GF-D8 (cell line): ENCODE data around the gene NOP58.
"Not testable (repeated sequence)": the region's sequence is repeated elsewhere in the genome, so short reads cannot be mapped to it uniquely, and the experiment has no call there.

Experiments used
- DNase-seq: peaks from one replicate; lab custom pipeline; 2025; lab: John Stamatoyannopoulos, UW

The NOP58 gene

GRCh38 chr2:202307690-202308089 is 42.1 kb downstream of the NOP58 start:
- no peak for DNase-seq

- DNase-seq: no peak
These were observed 46.3 kb downstream of the NOP58 start for GRCh38 chr2:202311823-202312388.

- no peak for DNase-seq
These were observed 48.6 kb downstream of the NOP58 start for GRCh38 chr2:202314116-202314515.

GRCh38 chr2:202317080-202317857 is 51.7 kb downstream of the NOP58 start:
- DNase-seq: no peak

GRCh38 chr2:202320362-202320761 is 54.8 kb downstream of the NOP58 start:
- not testable (repeated sequence) for DNase-seq

- DNase-seq: no peak
These were observed 56.9 kb downstream of the NOP58 start for GRCh38 chr2:202322435-202322834.

GRCh38 chr2:202327858-202328257 is 62.3 kb downstream of the NOP58 start:
- DNase-seq: no peak

GRCh38 chr2:202335791-202336467 is 70.4 kb downstream of the NOP58 start:
- DNase-seq: no peak

GRCh38 chr2:202337151-202337550 is 71.6 kb downstream of the NOP58 start:
- no peak for DNase-seq

GRCh38 chr2:202337706-202338346 is 72.3 kb downstream of the NOP58 start:
- DNase-seq: no peak

GRCh38 chr2:202339071-202339870 is 73.7 kb downstream of the NOP58 start:
- no peak for DNase-seq

- no peak for DNase-seq
These were observed 78.6 kb downstream of the NOP58 start for GRCh38 chr2:202344178-202344577.

GRCh38 chr2:202346180-202346579 is 80.6 kb downstream of the NOP58 start:
- no peak for DNase-seq
